G401.6 (cell line): ENCODE measurements around the gene CLK4.

ENCODE experiments used
- FAIRE-seq: peaks from 2 replicates; lab custom pipeline; 2012; peaks lifted over from hg19 to GRCh38; lab: Jason Lieb, UNC

CLK4 gene

DNA sequence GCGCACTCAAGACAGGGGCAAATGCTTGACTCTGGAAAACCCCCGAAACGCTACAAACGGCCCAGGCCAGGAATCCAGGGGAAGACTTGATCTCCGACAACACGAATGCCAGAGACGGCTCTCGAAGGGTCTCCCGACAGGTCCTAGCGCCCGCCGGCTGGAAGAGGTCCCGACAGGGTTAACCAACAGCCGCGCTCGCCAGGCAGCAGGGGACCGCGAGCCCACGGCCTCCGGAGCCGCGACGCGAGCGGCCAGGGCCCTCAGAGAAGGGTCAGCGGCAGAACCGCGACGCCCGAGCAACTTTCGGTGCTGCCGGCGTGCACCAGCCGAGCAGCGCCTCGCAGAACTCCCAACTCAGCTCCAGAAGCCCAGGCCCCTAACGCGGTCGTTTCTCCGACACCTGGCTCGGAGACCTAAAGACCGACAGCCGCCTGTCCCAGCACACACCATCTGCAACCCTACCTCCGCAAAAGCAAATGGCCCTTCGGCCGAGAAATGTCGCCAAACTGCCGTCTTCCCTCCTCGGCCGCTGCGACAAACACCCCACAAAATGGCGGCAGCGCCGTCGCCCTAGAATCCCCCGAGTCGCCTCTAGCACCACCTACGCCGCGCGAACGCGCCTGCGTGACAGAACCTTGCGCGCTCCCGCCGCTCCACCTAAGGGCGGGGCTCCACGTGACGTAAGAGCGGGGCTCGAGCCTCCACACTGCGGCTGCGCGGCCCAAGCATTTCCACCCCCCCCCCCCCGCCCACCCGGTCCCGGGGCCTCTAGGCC, at the start of gene CLK4:
CLK4 (minus strand) TSS at position 567 of the 775 bp plus-strand sequence. CDS start 3,634 bp downstream, outside the sequence.
- no peak for FAIRE-seq

DNA sequence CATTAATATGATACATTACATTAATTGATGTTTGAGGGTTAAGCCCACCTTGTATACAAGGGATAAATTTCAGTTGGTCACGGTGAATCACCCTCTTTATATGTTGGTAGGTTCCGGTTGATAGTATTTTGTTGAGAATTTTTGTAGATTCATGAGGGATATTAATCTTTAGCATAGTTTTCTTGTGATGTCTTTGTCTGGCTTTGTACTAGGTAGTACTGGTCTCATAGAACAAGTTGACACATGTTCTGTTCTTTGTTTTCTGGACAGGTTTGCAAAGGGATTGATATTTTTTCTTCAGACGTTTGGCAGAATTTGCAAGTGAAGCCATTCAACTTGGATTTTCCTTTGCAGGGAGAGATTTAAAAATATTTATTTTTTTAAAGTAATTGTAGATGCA, 49.1 kb upstream of the CLK4 start:
- FAIRE-seq: no peak

DNA sequence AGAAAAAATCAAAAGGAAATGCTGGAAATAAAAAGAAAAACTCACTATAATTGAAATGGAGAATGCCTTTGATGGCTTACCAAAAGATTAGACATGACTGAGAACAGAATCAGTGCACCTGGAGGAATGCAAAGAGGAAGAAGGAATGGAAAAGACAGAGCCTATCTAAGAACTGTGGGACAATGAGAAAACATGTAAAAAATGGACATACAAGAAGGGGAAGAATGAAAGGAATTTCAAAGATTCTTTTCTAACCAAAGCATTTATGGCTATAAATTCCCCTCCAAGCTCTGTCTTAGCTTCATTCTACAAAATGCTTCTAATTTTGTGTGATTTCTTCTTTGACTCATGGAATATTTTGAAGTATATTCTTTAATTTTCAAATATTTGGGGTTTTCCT, 47.5 kb upstream of the CLK4 start:
- no peak for FAIRE-seq

DNA sequence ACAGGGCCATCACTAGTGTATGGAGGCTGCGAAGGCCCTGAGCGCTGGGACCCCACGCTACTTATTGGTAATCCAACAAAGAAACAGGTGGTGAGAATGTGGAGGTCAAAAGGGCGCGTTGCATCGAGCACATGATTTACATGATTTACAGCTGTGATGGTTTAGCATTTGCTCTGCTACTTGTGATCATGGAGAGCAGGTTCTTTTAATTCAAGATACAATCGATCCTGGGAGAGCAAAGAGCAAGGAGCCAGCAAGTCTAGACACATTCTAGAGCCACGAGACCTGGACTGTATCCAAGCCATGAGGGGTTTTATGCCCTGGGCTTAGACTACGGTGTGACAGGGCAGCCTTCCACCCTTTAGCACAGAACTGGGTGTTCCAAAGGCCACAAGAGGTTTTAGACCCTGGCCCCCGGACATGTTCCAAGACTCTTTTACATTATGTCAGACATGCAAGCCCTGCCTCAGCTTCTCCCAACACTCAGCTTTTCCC, 47.0 kb upstream of the CLK4 start:
- no peak for FAIRE-seq

DNA sequence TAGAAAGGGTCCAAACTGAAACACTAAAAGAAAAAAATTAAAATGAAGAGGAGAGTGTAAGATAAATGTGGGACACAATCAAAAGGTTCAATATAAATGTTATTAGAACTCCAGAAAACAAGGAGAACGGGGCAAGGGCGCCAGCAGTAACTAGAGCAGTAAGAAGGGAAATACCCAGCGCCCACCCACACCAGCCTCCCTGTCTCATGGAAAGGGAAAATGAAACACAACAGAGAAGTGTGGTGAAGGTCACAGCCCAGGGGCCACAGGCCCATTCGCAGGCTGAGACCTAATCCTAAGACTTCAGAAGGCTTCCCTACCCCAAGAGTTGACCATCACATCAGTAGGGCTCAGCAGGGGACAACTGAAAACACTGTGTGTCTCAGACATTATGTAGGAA, 45.8 kb upstream of the CLK4 start:
- FAIRE-seq: no peak

DNA sequence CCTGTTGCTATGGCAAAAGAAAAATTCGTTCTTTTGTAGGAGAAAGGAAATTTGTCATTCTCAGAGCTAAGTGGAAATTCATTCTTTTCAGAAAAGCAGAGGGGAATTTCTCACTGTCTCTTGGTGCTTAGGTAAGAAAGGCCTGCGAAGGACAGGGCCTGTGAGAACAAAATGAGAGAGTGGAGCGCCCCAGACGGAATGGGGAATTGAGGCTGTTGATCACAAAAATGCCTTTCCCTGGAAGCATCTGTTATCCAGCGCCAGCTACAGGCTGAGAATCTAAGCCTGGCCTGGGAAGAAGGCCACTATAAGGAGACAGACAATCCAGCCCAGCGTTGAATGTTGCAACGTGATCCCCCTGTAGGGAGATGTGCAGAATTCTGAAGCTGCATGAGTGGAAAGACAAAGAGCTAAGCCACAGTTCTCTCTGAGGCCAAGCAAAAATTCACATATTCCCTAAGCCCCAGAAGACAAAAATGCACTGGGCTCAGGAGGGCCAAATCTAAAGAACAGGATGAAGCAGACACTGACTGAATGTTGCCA, 44.8 kb upstream of the CLK4 start:
- no peak for FAIRE-seq

DNA sequence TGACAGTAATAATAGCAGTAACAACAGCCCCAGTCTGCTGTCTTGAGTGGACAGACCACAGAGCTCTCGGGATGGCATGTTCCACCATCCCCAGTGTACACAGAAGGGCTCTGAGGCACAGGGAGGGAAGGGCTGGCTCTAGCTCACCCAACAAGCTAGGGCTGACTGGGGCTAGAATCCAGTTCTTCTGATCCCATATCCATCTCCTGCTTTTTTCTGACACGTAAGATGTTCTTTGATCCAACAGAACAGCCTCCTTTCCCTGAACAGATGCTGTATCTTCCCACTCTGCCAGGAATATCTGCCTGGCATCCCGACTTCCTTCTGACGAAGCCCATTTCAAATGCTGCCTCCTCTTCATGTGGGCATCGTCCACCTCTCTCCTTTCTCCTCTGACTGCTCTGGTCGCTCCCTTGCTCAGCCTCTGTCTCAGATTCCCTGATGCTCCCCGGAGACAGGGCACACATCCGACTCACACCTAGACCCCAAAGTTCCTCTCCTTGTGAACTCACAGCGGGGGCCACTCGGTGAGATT, 43.6 kb upstream of the CLK4 start:
- FAIRE-seq: no peak

DNA sequence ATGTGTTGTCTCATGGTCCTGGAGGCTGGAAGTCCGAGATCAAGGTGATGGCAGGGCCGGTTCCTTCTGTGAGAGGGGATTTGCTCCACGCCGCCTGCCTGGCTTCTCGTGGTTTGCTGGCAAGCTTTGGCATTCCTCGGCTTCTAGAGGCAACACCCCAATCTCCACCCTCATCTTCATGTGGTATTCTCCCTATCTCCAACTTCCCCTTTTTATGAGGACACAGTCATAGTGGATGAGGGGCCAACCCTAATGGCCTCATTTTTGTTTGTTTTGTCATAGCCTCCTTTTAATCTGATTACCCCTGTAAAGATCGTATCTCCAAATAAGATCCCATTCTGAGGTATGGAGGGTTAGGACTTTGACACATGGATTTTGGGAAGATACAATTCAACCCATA, 41.7 kb upstream of the CLK4 start:
- no peak for FAIRE-seq

DNA sequence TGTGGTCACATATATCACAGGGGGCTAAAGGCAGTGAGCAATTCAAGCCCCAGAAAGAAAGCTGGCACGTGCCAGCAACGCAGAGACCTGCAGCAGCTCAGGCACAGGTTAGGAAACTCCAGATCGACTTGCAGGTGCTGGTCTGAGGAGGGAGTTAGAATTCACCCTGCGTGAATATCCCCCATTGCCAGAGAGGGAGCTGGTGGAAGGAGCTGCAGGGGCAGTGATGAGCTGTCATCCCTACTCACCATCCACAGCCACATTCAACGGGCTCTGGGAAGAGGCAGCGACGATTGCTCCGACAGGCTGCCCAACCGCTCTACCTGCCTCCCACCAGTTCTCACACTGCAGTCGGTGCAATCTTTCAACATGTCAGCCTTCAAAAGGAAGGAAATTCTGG, 40.8 kb upstream of the CLK4 start:
- FAIRE-seq: no peak

DNA sequence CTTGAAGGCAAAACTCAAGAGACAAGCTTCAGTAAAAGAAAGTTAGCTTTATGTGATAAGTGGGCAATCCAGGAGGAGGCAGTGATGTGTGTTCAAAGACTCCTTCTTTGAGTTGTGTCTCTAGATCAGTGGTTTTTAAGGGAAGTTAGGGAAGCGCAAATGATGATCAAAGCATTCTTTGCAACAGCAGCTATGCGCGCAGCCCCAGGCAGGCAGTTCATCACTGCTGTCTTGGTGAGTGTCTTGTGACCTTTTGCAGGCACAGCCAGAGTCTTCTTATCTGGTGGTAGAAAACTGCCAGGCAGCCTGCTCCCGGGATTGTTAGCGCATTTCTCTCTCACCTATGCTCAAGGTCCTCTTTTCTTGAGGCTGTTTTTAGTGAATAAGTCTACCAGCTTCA, 40.3 kb upstream of the CLK4 start:
- FAIRE-seq: no peak

DNA sequence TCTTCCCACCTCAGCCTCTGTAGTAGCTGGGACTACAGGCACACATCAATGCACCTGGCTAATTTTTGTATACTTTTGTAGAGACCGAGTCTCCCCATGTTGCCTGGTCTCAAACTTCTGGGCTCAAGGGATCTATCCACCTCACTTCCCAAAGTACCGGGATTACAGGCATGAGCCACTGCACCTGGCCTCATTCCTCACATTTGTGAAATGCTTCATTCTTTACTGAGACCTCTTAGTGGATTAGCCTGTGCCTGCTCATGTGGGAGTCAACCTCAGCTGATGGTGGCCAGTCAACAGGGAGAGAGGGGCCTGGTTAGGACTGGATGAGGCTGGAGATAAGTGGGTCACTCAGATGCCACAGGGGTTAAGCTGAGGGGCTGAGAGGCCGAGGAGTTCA, 37.3 kb upstream of the CLK4 start:
- FAIRE-seq: no peak

DNA sequence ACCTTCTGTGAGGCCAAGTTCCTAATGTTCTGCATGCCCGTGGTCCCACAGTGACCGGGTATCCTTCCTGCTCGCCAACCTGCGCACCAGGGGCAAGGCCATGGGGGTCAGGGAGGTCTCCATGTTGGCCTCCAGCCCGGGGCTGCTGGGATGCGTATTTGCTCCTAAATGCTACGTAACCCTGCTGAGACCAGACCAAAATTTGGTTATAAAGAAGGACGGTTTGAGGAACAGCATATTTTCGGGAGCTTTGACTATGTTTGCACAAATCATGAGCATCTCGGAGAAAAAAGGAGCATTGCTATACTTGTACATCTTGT, 35.7 kb upstream of the CLK4 start:
- FAIRE-seq: no peak

DNA sequence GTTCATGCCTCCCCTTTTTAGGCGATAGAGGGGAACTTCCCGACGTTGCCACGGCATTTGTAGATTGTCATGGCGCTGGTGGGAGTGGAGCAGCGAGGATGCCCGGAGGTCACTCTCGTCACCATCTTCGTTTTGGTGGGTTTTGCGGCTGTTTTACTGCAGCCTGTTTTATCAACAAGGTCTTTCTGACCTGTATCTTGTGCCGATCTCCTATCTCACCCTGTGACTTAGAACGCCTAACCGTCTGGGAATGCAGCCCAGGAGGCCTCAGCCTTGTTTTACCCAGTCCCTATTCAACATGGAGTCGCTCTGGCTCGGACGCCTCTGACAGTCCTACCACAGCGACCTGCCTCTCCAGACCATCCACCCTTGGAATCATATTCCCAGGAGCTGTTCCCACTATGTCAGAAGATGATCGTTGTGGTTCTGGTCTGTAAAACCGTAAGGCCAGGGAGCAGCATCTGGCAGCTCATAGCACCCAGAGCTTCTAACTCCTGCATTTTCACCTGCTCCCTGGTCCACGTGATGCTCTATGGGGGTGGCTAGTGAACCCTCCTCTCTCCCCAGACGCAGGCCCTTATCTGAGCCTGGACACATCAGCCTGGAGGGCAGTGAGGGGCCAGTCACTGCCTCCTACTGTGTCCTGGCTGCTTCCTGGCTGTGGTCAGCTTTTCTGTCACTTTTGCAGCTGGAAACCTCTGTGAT, 35.1 kb upstream of the CLK4 start:
- FAIRE-seq: no peak

DNA sequence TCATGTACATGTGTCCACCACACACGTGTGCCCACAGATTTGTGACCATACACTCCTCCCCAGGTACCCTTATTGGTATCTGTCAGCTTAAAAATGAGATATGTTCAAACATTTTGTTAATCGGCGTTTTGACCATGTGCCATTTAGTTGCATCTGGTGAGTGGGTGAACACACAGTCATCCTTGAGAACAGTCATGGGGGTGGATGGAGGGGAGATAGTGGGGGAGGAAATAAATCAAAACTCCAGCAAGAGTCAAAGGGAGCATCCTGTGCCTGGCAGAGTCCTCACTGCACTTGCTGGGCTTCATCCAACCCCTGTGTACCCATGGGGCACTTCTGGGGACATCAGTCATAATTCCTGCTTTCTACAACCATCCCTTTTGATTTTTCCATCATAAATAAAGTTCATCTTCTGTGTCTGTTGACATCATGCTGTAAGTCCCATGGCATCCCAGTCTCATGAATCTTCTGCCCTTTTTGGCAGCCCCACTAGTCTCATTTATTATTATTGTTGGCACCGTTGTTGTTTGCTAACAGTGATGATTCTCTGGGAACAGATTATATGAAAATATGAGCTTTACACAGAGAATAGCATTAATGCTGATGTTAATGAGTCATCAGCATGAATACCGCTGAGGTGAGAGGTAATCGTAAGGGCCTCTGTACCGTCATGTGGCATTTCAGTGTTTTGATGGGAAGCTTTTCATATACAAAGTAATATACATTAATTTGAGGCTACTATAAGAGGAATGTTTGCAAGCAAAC, 24.4 kb upstream of the CLK4 start:
- FAIRE-seq: no peak

DNA sequence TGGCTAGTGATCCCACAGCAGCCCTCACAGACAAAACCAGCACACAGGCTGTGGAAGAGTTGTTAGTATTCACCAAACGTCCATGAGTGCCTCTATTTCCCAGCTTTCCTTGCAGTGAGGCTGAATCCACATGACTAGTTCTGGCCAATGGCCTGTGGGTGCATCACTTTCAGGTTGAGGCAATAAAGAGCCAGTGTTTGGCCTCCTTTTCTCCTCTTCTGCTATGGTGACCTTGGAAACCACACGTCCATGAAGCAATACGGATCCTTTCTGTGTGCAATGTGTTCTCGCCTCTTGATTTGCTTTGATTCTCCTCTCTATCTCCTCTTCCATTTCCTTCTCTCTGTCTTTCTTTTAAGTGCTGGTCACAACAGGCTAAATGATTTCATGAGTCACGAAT, 23.4 kb upstream of the CLK4 start:
- no peak for FAIRE-seq

DNA sequence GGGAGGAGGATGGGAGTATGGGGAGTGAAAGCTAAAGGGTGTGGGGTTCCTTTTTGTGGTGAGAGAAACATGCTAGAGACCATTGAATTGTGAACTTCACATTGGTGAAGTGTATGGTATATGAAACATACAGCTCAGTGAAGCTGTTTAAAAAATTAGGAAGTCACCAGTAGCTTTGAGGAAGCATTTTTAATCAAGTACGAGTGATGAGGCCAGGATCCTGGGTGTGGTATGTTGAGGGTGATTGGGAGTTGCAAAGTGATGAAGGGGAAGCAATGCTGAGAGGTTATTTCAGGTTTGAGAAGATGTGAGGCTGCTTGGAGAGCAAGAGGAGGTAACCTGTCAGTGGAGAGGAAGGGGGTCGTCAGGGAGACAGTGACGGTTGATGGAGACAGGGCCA, 22.7 kb upstream of the CLK4 start:
- no peak for FAIRE-seq

DNA sequence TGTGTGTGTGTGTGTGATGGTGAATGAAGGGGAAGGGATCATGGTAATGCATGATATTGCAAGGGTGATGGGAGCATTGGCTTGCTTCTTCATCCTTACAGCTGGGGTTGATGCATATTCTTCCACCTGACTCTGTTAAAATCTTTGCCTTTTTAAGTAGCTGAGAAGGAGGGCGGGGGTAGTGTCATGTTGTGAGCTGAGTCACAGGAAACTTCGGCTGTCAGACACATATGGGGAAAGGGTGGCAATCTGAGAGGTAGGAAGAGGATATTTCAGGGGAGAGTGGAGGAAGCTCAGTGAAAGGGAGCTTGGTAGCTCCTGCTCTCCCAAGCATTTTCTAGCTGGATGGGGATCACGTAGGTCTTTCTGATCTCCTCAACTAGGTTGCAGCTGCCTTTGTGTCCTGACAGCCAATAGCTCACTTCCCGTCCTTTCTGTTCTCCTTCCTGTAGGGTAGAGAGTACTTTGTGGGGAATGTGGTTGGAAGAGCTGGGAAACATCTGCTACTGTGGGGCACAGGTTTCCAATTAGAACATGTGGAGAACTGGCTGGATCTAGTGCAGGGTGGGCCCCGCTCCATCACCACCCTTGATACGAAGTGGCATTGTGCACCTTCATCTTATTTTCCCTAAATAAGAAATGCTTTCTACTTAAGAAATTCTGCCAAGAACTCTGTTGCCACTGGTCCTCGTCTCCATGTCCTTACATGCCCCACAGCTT, 18.1 kb upstream of the CLK4 start:
- FAIRE-seq: no peak

DNA sequence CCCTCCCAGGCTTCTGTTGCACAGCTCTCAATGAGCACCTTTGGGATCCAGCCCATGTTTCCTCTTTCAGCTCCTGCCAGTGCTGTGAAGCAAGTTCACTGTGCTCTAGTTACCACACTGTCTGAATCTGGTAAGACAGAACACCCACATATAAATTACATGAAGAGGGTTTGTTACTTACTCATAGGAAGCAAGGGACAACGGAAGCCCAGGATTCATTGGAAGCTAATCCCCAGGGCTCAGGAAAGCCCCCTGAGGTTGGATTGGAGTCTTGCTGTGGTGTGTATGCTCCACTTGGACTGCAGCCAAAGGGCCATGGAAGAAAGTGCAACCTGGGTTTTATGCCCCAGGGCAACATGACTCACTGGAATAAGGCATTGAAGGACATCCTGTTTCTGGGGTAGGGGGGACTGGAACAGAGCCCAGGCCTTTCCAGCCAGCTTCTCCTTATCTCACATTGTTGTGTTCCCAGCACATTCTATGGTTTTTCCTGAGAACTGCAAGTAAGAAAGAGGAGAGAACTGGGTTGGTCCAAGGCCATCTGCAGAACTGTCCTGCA, 15.6 kb upstream of the CLK4 start:
- FAIRE-seq: no peak

DNA sequence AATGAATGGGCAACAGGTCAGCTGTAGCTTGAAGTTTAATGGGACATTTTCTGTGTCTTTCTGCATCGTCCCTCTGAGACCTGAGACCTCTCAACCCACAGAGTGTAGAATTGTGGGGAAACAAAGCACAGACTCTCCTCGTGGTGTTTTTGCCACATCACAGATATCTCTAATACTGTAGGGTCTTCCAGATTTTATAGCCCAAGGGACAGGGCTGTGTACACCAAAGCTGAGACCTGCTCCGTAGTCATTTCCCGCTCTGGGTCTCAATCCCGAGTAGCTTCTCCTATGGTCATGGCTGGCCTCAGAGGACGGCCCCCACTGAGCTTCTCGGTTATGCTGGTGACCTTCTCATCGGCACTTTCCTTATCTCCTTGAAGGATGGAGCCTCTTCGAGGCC, 14.9 kb upstream of the CLK4 start:
- FAIRE-seq: no peak

DNA sequence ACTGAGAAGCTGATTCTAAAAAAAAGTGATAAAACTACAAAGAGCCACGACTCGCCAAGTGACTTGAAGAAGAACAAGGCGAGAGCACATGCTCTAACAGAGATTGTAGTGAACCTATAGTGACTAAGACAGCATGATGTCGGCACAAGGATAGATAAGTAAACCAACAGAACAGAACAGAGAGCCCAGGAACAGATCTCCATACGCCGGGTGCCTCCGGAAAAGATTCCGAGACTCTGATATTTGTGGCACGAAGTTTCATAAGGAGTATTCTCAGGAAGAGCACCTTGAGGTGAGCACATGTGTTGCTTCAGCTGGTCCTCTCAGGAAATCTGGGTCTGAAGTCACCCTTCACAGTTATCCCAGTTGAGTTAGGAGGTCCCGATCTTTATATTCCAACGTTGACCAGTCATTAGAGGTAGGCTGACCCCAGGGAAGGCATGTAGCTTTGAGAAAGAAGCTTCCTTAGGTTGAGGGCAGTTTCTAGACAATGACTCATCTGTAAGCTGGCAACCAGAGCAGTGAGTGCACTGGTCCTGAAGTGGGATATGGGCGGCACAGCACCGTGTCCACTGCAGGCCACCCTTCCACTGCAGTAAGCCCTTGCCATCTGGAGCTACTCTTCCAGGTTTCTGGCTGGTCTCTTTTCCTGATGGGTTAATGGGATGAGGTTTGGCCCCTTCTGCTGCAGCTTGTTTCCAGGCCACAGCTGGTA, 13.6 kb upstream of the CLK4 start:
- FAIRE-seq: no peak
